HT-29 (cell line): Measurements from ENCODE around the gene ABCC2. TPM values are rescaled to one million over a fixed set of nuclear protein-coding genes. Genes with fewer than 3 reads are reported as not detected.
"Not testable (repeated sequence)": the region's sequence is repeated elsewhere in the genome, so short reads cannot be mapped to it uniquely, and the experiment has no call there.

Experiments
- DNase-seq: peaks from one replicate; pipeline ENCODE4 v3.0.0-alpha.2; 2015; ENCODE audit warnings: low spot score
- total RNA-seq: library from RNA; depleted of rRNA; stranded (reverse); fragments of >200 nt; shearing (Covaris generic); gene quantifications from 2 replicates; pipeline ENCODE4 v1.2.3, GENCODE V29; 2014; rRNA removed

Gene ABCC2
- 0.55 and 2.5 TPM in 2 replicates for total RNA-seq

GRCh38 chr10:99782447-99783286 lies at the start of gene ABCC2:
Gene ABCC2 (plus strand): TSS chr10:99782640. CDS start chr10:99782845, 205 bp downstream.
- peak; percentile 16 for DNase-seq

- DNase-seq = no peak
Measured at GRCh38 chr10:99733366-99733765, 49.1 kb upstream of the ABCC2 start.

- DNase-seq = not testable (repeated sequence)
Measured at GRCh38 chr10:99734111-99734510, 48.3 kb upstream of the ABCC2 start.

- no peak for DNase-seq
Measured at GRCh38 chr10:99740260-99740659, 42.2 kb upstream of the ABCC2 start.

GRCh38 chr10:99740933-99741559 lies 41.4 kb upstream of the ABCC2 start:
- no peak for DNase-seq

GRCh38 chr10:99742254-99742653 lies 40.2 kb upstream of the ABCC2 start:
- no peak for DNase-seq

GRCh38 chr10:99742701-99743100 lies 39.7 kb upstream of the ABCC2 start:
- DNase-seq = no peak

GRCh38 chr10:99743841-99744240 lies 38.6 kb upstream of the ABCC2 start:
- DNase-seq = no peak

- not testable (repeated sequence) for DNase-seq
Measured at GRCh38 chr10:99746166-99746565, 36.3 kb upstream of the ABCC2 start.

- no peak for DNase-seq
Measured at GRCh38 chr10:99748823-99749451, 33.5 kb upstream of the ABCC2 start.

- DNase-seq = no peak
Measured at GRCh38 chr10:99750641-99751040, 31.8 kb upstream of the ABCC2 start.

- no peak for DNase-seq
Measured at GRCh38 chr10:99754670-99755069, 27.8 kb upstream of the ABCC2 start.

- no peak for DNase-seq
Measured at GRCh38 chr10:99756159-99756558, 26.3 kb upstream of the ABCC2 start.

- DNase-seq = no peak
Measured at GRCh38 chr10:99758211-99758891, 24.1 kb upstream of the ABCC2 start.

GRCh38 chr10:99760321-99760720 lies 22.1 kb upstream of the ABCC2 start:
- DNase-seq = no peak

GRCh38 chr10:99761365-99761764 lies 21.1 kb upstream of the ABCC2 start:
- no peak for DNase-seq

GRCh38 chr10:99765672-99766301 lies 16.7 kb upstream of the ABCC2 start:
- no peak for DNase-seq

- DNase-seq = no peak
Measured at GRCh38 chr10:99766302-99766681, 16.1 kb upstream of the ABCC2 start.

GRCh38 chr10:99767901-99768300 lies 14.5 kb upstream of the ABCC2 start:
- no peak for DNase-seq

- DNase-seq = no peak
Measured at GRCh38 chr10:99768556-99768955, 13.9 kb upstream of the ABCC2 start.

GRCh38 chr10:99769706-99770105 lies 12.7 kb upstream of the ABCC2 start:
- no peak for DNase-seq
